ENCODE measurements around the gene TTC9C.
A peak's percentile ranks its signal among the peaks of the same experiment; 100 is the strongest.
"Not testable (repeated sequence)": the region's sequence is repeated elsewhere in the genome, so short reads cannot be mapped to it uniquely, and the experiment has no call there.

Gene TTC9C

GRCh38 chr11:62709247-62710000, 18.9 kb upstream of the TTC9C start:
- no peak for DNase-seq (ENCODE audit: low read depth)

GRCh38 chr11:62710001-62710345, 18.3 kb upstream of the TTC9C start:
- no peak for DNase-seq (ENCODE audit: low read depth)

GRCh38 chr11:62712276-62712812, 15.9 kb upstream of the TTC9C start:
- no peak for DNase-seq (ENCODE audit: low read depth)

DNA sequence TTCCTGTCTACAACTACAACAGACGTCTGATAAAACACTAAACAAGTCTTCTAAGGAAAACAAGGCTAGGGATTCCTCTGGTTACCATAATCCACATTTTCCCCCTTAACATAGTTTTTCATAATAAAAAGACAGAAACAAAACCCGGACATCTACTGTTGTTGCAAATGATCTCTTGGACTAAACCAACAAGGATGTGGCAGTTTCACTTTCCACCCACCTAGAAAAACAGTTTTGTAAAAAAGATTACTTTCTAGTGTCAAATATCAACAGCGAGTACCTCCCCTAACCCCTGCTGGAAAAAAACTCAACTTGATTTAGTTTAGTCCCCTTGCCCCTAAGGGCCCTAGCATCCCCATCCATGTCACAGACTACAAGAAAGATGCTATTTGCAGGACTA, 15.4 kb upstream of the TTC9C start:
- DNase-seq (ENCODE audit: low read depth) = no peak

DNA sequence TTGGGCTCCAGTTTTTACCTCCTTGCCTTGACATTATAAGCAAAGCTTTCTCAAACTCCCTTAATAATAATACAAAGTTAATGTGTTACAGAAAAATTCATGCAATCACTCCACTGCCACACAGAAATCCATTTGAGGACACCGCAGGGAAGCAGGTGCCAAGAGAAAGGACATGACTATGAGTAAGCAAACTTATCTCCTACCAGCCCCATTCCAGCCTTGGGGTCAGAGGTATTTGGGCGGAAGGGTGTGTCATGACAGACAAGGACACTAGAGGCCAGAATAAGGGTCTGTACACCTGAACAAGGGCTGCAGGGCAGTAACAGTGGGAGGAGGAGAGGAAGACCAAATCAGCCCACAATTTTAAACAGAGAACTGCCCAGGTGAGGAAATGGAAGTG, 14.9 kb upstream of the TTC9C start:
- no peak for DNase-seq (ENCODE audit: low read depth)

- no peak for DNase-seq (ENCODE audit: low read depth)
Observed at GRCh38 chr11:62715150-62716130, 12.8 kb upstream of the TTC9C start.

DNA sequence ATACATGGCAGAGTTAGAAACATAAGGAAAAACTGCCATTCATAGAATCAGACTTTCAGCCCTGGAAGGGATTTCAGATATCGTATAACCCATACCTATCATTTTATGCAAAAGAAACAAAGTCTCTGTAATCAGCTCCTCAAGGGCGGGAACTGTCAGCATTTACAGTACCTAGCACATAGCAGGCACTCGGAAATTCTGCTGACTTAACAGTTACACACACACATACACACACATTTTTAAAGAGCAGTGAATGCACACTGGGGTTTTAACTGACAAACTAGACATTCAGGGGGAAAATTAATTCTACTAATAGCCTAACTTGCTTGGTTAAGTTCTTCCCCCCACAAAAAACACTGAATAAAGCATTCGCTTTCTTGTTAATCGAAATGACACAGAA, 12.1 kb upstream of the TTC9C start:
- no peak for DNase-seq (ENCODE audit: low read depth)

DNA sequence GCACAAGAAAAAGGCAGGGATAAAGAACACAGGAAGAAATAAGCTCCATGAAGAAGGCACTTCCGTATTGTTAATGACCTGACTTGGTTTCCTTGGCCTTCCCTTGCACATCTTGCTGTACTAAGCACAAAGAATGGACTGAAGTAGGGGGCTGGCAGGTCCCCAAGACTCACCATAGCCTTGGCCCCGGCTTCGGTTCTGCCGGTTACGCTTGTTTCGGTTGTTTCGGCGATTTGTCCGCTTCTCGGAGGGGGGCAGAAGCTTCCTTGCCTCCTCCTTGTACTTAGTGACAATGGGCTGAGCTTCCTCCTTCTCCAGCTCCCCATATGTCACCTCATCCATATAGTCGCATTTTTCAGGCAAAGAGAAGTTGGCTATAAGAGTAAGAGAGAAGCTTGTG, 11.5 kb upstream of the TTC9C start:
- DNase-seq (ENCODE audit: low read depth) = no peak

DNA sequence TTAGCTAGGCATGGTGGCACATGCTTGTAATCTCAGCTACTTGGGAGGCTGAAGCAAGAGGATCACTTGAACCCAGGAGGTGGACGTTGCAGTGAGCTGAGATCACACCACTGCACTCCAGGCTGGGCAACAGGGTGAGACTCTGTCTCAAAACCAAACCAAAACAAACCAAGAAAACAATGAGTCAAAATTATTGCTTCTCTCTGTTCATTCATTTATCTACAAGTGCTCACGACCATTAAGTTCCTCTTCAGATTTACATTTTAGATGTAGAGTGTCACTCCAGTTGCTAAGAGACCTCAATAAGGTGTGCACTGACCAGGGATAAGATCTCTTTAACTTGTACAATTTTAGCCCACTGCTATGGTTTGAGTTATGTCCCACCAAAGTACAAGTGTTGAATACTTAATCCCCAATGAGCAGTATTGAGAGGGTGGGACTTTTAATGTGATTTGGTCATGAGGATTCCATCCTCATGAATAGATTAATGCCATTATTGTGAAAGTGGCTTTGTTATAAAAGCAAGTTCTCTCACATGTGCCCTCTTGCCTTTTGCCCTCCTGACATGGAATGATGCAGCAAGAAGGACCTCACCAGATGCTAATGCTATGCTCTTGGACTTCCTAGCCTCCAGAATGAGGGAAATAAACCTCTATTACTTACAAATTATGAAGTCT, 8.8 kb upstream of the TTC9C start:
- DNase-seq (ENCODE audit: low read depth) = no peak

DNA sequence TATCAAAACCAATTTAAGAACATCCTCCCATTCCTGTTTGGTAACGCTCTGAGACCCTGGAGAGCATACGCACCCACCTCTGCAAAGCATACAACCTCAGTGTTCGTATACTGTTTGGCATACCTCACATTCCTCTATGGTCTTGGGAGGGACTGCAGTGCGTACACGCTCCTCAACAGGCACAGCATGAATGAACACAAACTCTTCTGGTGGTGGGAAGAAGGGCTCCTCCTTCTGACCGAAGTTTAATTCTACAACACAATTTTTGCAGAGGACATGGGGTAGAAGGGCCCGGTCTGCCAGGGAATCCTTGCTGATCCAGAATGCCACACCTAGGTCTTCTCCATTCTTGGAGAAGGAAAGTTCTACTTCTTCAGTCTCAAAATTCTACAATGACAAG, 6.3 kb upstream of the TTC9C start:
- DNase-seq (ENCODE audit: low read depth) = no peak

GRCh38 chr11:62724171-62724570, 4.1 kb upstream of the TTC9C start:
- no peak for DNase-seq (ENCODE audit: low read depth)

DNA sequence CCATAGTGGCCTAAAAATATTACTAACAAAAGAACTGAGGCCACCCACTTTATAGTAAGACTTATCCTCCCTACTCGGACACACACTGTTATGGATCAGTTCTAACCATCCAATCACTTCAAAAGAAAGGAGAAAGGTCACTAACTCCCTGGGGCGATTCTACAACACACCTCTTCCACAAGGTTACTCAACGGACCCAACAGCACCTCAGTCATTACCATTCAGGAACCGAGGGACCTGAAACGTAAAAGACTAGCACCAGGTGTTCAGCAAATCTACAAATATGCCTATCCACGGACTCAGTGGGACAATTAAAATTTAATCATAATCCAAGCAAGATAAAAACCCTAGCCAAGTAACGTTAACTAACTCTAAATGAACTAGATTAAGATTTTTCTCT, 2.6 kb upstream of the TTC9C start:
- no peak for DNase-seq (ENCODE audit: low read depth)

DNA sequence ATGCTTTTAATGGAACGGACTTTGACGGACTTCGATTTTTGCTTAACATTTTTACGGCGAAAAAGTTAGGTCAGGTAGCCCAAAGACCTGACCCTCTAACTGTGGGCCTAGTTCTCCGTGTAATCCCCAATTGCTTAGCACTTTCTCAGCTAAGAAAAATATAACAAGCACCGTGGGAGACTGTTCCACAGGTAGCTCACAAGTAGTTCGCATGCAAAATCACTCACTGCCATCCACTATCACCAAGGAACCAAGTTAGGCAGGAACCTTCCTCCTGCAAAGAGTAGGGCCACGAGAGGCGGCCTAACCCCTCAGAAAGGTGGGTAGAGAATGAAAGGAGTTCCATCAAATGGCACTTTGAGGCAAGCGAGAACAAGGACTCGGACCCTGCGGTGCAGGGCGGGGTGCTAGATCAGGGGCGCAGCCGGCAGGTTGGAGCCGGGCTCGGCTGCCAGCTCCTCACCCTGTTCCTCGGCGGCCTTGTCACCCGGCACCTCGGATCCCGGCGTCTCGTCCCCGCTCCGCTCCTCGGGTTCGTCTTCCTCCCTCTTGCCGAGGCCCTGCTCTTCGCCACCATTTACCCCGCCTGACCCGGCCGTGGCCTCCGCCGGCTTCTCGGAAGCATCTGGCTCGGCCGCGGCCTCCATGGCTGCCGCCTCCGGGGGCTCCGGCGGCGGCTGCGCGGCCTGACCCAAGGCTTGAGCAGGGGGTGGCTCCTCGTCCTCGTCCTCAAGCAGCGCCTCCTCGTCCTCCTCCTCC, 2.0 kb upstream of the TTC9C start:
- DNase-seq (ENCODE audit: low read depth) = no peak

- DNase-seq (ENCODE audit: low read depth) = no peak
Observed at GRCh38 chr11:62726915-62727164, 1.4 kb upstream of the TTC9C start.

DNA sequence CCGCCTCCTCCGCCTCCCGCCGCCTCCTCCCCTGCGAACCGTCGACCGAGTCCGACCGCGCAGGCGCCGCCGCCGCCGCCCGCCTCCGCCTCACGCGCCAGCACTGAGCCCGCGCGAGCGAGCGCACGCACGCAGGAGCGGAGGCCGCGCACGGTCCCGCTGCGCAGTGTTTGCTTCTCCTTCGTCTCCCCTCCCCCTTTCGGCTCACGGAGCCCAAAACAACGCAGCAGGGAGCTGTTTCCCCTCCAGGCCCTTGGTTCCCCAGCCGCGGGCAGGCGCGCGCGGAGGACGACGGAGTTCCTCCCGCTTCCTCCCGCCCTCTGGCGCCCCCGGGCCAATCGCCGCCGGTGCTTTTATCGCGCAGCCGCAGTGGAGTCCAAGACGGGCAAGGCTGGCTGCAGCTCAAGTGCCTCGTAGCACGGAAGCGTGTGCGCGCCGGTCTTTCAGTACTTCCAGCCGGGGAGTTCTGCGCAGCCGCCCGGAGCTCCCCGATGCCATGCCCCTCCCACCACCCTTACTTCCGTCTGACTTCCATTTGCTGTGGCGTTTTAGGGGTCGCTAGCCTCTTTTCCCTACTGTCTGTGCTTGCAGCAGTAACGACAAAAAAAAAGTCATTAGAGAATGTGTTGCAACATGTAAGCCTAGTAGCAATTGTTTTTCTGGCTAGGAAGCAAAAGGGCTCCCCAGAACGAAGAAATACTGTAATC, 968 bp upstream of the TTC9C start, which contains the start of gene HNRNPUL2:
Gene HNRNPUL2 (minus strand): TSS at position 293 of the 707 bp plus-strand sequence. CDS start 301 bp downstream, outside the sequence.
- DNase-seq (ENCODE audit: low read depth) = peak; percentile 98

DNA sequence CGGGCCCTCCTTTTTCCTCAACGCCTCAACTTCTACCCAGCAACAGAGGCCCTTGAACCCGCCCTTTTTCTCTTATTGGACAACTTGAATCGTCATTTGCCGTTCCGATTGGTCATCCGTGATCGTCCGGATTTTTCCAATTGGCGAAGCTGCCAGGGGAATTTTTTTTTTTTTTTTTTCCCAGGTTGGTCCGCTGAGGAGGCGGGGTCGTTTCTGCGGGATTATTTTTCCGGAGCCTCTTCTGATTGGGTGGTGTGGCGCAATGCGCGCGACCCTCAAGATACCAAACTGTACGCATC, 465 bp upstream of the TTC9C start:
- peak; percentile 99 for DNase-seq (ENCODE audit: low read depth)

DNA sequence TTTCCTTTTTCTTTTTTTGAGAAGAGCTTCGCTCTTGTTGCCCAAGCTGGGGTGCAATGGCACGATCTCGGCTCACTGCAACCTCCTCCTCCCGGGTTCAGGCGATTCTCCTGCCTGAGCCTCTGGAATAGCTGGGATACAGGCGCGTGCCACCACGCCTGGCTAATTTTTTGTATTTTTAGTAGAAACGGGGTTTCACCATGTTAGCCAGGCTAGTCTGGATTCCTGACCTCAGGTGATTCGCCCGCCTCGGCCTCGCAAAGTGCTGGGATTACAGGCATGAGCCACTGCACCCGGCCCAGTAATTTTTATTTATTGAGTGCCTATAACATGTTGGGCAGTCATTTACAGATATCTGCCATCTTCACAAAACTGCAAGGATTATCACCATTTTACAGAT, 1.8 kb downstream of the TTC9C start:
- not testable (repeated sequence) for DNase-seq (ENCODE audit: low read depth)

- DNase-seq (ENCODE audit: low read depth) = no peak
Observed at GRCh38 chr11:62732830-62733229, 4.5 kb downstream of the TTC9C start.

- DNase-seq (ENCODE audit: low read depth) = no peak
Observed at GRCh38 chr11:62737196-62737595, 8.9 kb downstream of the TTC9C start.

DNA sequence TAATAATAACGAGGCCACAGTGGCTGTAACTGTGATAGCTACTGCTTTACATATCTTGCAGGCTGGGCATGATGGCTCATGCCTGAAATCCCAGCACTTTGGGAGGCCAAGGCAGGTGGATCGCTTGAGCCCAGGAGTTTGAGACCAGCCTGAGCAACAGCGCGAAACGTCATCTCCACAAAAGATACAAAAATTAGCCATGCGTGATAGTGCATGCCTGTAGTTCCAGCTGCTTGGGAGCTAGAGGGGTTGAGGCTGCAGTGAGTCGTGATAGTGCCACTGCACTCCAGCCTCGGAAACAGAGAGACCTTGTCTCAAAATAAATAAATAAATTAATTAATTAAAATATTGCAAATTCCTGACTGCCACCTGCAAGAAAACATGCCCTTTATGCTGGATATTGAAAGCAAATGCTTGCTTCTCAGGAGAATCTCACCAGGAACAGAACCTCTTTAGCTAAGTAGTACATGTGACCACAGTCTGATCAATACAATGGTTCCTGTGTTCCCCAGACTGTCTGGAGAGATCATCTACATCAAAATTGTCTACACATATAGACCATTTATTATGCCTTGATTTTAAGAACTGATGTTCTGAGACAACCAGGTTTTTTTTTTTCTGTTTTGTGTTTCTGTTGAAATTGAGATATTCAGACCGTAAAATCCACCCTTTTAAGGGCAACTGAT, 19.3 kb downstream of the TTC9C start:
- DNase-seq (ENCODE audit: low read depth) = no peak

- not testable (repeated sequence) for DNase-seq (ENCODE audit: low read depth)
Observed at GRCh38 chr11:62749931-62750330, 21.6 kb downstream of the TTC9C start.
